ENCODE data around the gene CXCL3.

Gene CXCL3

GRCh38 chr4:74055096-74055495 is 16.6 kb upstream of the CXCL3 start:
- no peak for DNase-seq

GRCh38 chr4:74054483-74055047 is 16.1 kb upstream of the CXCL3 start:
- no peak for DNase-seq

- DNase-seq: no peak
Observed at GRCh38 chr4:74047152-74047551, 8.7 kb upstream of the CXCL3 start.

- no peak for DNase-seq
Observed at GRCh38 chr4:74045772-74046171, 7.3 kb upstream of the CXCL3 start.

- no peak for DNase-seq
Observed at GRCh38 chr4:74045247-74045646, 6.8 kb upstream of the CXCL3 start.

- DNase-seq: no peak
Observed at GRCh38 chr4:74044677-74045076, 6.2 kb upstream of the CXCL3 start.

- no peak for DNase-seq
Observed at GRCh38 chr4:74042681-74043080, 4.2 kb upstream of the CXCL3 start.

- no peak for DNase-seq
Observed at GRCh38 chr4:74041418-74041817, 2.9 kb upstream of the CXCL3 start.

- DNase-seq: no peak
Observed at GRCh38 chr4:74039315-74039763, 850 bp upstream of the CXCL3 start.

GRCh38 chr4:74038086-74038424 is 434 bp downstream of the CXCL3 start:
- DNase-seq: no peak

- DNase-seq: no peak
Observed at GRCh38 chr4:74037076-74037955, 1.2 kb downstream of the CXCL3 start.

GRCh38 chr4:74033739-74034138 is 4.8 kb downstream of the CXCL3 start:
- no peak for DNase-seq

- DNase-seq: no peak
Observed at GRCh38 chr4:74032064-74032463, 6.4 kb downstream of the CXCL3 start.

GRCh38 chr4:74031576-74031975 is 6.9 kb downstream of the CXCL3 start:
- no peak for DNase-seq

GRCh38 chr4:74030285-74030684 is 8.2 kb downstream of the CXCL3 start:
- DNase-seq: no peak

- no peak for DNase-seq
Observed at GRCh38 chr4:74028504-74028903, 10.0 kb downstream of the CXCL3 start.

GRCh38 chr4:74023709-74024108 is 14.8 kb downstream of the CXCL3 start:
- DNase-seq: no peak

GRCh38 chr4:74021601-74022000 is 16.9 kb downstream of the CXCL3 start:
- DNase-seq: no peak

- no peak for DNase-seq
Observed at GRCh38 chr4:74018771-74019170, 19.7 kb downstream of the CXCL3 start.

- no peak for DNase-seq
Observed at GRCh38 chr4:74018116-74018515, 20.4 kb downstream of the CXCL3 start.

- no peak for DNase-seq
Observed at GRCh38 chr4:74016068-74016467, 22.4 kb downstream of the CXCL3 start.

- DNase-seq: no peak
Observed at GRCh38 chr4:74015126-74015780, 23.2 kb downstream of the CXCL3 start.

- DNase-seq: no peak
Observed at GRCh38 chr4:74014332-74014731, 24.2 kb downstream of the CXCL3 start.

- DNase-seq: no peak
Observed at GRCh38 chr4:74013264-74013663, 25.2 kb downstream of the CXCL3 start.
